HG03457 (cell line): ENCODE data around the gene MGAT5B.
"Not testable (repeated sequence)": the region's sequence is repeated elsewhere in the genome, so short reads cannot be mapped to it uniquely, and the experiment has no call there.

ENCODE experiments used
- ATAC-seq: cut with Tn5 transposase; IDR thresholded peaks from one replicate; pipeline ENCODE4 v1.9.1; 2021; ENCODE audit warnings: moderate number of reproducible peaks; ENCODE audit not compliant: unreplicated experiment

The MGAT5B gene

DNA sequence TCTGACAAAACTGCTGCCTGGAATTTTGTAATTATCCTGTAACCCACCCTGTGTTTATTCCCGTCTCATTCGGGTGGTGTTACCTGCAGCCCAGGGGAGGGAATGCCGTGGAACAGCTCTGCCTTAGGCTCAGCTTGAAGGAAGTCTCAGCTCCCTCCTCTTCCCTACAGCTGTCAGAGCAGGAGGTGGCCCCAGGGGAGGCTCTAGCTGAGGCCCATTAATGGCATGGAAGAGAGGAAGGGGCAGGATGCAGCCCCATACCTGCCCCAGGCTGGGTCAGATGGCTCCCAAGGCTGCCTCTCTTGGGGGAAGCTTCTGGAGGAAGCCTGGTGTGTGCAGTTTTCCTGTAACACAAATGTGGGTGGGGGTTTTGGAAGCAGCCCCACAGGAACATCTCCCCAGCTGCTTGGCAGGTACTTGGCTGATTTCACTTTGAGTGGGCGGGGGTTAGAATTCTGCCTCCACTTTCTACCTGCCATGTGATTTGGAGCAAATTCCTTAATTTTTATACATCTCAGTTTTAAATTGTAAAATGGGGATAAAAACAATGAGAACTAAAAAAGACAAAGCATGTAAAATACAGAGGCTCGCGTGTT is 103.9 kb downstream of the MGAT5B start:
- no peak for ATAC-seq

DNA sequence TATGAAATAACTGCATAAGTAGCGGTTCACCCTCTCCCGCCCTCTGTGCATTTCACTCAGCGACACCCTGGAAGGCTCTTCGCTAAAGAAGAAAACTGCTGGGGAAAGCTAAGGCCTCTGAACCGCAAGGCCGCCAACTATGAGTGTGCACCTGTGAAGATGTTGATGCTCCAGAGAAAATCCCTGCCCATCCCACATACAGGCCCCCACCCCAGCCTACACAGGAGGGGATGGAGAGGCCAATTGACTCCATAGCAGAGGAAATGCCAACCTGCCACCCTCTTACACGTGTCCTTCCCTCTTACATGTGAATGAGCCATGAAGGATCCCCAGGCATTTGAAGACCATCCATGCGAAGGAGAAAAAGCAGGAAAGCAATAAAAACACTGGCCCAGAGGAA is 104.8 kb downstream of the MGAT5B start:
- no peak for ATAC-seq

DNA sequence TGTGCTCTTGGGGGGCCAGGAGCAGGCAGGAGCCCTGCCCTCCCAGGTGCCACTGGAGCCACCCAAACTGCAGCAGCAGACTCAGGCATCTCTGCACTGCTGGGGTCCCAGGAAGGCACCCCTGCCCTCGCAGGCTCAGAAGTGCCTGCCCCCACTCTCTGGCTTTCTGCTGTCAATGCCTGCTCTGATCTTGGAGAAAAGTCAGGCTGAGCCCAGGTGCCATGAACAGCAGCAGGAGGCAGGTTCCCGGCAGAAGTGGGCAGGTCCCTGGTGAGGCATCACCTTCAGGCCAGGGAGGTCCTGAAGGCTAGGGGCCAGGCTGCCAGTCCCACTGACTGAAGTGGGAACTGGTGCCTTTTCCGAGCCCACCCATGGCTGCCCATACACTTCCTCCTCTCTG is 106.5 kb downstream of the MGAT5B start:
- no peak for ATAC-seq

DNA sequence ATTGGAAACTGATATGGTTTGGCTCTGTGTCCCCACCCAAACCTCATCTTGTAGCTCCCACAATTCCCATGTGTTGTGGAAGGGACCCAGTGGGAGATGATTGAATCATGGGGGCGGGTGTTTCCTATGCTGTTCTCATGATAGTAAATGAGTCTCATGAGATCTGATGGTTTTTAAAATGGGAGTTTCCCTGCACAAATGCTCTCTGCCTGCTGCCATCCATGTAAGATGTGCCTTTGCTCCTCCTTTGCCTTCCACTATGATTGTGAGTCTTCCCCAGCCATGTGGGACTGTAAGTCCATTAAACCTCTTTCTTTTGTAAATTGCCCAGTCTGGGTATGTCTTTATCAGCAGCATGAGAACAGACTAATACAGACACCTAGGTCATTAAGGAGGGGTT is 109.8 kb downstream of the MGAT5B start:
- not testable (repeated sequence) for ATAC-seq

DNA sequence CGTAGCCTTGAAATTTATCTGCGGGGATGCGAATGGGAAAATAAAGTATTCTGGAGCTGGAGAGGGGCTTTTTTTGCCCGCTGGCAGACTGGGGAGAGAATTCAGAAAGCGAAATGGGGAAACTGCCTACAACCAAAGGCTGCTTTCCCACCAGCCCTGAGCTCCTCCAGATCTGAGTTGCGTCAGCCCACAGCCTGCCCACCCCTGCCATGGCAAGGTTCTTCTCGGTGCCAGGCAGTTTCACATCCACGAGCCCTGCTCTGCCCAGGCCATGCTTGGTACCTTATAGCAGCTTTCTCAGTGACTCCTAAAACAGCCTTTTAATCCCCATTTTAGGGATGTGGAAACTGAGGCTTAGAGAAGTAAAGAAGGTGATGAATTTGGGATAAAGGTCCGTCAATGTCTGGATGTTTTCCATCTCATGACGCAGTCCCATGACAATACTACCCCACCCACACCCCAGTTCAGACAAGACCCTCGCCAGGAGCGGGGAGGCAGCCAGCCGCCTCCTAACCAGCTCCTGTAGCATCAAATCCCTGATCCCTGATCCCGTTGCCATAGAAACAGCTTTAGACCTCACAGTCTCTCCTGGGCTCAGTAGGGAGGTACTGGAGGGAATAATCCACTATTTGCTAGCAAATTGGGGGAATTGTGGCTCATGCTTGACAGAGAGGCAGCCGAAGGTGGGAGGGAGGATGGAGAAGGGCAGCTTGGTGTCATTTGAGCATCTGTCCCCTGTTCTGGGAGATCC is 113.5 kb downstream of the MGAT5B start:
- no peak for ATAC-seq

DNA sequence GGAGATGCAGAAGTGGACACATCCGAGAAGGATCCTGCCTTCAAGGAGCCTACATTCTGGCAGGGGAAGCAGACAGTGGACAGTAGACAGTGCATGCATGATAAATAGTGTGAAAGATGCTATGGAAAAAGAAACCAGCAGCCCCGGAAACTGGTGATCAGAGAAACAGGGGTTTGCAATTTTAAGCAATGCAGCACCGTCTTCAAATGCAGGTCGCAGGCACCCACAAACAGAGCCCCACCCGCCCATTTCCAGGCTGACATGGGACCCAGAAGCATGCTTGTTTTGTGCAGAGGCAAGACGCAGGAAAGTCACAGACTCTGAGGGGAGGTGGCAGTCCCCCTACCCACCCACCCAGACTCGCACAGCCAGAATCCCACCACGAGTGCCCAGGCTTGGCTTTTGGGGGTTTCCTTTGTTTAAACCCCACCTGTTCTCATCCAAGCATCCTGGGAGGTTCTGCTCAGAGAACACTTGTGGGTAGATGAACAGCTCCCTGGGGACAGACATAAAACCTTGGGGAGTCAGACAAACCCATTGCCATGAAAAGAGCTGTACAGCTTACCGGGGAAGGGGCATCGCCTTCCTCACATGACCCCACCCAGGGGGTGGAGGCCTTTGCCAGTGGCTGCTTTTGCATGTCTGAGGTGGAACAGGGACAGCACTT is 114.3 kb downstream of the MGAT5B start:
- ATAC-seq: no peak

DNA sequence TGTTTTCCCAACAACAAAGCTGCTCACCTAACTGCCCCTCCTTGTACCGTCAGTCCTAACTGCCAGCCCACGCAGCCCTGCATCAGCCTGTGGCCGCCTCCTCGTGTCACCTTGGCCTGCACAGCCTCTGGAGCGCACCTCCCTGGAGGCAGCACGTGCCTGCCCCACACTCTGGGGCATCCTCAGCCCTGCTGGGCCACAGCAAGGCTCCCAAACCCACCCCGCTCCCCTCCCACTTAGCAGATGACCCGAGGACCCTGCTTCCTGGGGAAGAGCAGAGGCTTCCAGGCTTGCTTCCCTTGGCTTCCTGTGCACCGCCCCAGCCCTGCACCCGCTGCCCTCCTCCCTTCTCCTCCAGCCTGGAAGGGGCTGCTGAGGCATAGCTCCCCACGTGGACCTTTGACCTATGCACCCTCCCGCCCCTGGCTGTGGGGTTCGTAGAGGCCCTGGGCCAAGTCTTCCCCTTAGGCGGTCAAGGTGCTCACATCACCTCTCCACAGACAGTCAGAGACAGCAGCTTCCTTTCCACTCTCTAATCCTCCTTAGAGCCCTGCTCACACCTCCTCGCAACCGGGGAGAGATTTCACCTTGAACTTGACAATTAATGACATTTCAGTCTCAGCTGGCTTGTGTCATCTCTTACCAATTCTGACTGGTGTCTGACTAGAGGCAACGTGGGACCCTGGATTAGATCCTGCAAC is 115.0 kb downstream of the MGAT5B start:
- no peak for ATAC-seq

DNA sequence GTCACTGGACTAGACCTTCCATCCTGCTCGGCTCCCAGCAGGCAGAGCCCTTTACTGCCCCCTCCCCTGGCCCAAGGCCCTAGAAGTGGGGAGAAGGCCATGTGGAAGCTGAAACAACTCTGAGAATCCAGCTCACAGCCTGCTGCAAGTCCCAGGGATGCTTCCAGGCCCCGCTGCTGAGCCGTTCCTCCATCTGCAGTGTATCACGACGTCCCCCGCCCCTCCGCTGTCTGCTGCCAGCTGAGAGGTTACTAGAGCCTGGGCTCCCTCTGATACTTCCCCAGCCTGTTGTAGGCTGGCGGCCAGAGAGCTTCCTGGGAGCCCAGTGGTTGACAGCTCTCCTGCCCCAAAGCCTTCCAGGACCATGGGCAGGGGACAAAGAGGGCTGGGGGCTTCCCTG is 118.2 kb downstream of the MGAT5B start:
- no peak for ATAC-seq

DNA sequence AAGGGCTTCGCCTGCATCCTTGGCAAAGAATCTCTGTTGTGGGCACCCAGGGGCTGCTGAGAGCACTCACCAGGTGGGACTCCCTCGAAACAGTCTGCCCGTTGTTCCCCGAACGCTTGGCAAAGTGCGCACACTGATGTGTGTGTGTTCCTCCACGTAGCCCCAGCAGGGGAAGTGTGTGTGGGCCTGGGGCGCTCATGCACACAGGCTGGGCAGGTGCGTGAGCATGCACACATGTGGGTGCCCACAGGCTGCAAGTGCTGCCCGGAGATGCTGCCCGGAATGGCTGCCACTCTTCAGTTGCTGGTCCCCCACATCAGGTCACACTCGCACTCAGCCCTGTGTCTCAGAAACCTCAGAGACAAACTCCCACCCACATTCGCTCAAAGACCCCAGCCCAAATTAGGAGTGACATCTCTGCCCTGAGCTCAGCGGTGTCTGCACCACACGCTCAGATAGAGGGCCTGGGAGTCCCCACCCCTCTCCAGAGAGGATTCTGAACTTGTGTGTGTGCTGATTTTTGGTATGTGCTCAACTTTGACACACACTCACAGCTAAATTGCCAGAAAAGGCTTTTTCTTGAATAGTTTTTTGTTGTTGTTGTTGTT is 119.4 kb downstream of the MGAT5B start:
- no peak for ATAC-seq

DNA sequence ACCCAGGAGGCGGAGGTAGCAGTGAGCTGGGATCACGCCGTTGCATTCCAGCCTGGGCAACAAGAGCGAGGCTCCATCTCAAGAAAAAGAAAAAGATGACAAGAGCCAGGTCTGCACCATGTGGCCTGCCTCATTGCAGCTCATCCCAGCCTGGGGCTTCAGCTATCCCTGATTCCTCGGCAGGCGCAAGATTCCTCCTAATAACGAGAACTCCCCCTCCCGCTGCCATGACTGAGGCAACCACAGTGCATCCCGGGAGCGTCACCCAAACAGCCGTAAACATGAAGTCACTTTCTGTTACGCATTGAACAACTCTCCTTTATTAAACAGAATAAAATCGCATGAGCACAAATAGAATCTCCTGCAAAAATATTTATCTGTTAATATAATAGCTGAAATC is 120.6 kb downstream of the MGAT5B start:
- ATAC-seq: no peak

DNA sequence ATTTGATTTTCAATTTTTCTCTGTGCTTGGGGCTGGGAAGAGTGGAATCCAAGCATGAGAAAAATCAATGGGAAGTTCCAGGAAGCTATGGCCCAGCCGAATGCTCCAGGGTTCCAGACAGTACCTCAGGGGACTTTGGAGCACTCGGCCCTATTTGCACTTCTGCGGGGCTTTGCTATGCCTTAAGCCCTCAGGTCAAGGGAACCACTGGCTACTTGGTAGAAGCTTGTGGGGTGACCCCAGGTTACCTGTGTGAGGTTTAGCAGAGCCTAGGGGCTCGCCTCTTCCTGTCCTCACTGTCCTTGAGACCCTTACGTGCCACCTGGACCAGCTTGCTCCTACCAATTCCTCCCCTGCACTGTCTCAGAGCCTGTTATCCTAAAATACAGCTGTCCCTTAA is 121.3 kb downstream of the MGAT5B start:
- ATAC-seq: no peak

DNA sequence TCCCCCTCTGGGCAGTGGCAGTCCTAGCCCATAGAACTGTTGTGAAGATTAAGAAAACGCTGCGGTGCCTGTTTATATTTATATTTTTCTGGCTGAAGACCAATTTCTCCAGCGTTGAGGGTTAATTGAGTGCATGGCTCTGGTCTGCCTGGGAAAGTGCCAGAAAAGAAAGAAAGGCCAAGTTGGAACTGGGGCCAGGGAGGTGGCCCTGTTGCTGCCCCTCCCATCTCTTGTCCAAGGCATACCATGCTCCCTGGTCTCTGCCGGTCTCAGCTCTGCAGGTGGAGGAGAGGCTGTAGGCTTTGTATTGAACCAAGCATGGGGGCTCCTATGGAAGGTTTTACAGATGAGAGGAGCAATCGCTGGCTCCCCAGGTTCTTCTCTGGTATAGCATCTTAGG is 124.7 kb downstream of the MGAT5B start:
- no peak for ATAC-seq

DNA sequence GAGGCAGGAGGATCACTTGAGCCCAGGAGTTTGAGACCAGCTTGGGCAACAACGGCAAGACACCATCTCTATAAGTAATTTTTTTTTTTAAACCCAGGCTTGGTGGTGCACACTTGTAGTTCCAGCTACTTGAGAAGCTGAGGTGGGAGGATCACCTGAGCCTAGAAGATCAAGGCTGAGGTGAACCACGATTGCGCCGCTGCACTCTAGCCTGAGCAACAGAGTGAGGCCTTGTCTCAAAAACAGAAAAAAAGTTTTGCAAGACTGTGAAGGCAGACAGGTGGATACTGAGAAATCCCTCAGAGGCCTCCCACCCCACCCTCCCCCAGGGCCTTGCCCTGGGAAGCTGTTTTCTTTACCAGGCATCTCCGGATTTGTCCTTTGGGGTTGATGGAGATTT is 125.4 kb downstream of the MGAT5B start:
- no peak for ATAC-seq

DNA sequence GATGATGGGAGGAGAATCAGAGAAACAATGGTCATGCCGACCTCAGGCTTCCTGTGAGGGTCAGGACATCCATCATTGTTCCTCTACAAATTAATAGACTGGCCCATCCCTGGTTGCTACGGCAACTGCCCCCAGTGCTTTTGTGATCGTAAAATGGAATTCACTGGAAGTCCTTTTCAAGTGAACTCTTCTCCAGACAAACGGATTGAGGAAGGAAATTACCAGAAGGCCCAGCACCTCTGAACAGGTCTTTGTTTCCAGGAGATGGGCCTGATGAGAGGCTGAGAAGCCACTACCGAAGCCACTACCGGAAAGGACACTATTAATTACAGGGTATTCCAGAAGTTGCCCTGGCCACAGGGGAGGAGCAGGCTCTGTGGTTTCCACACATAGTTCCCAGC is 126.0 kb downstream of the MGAT5B start:
- no peak for ATAC-seq

DNA sequence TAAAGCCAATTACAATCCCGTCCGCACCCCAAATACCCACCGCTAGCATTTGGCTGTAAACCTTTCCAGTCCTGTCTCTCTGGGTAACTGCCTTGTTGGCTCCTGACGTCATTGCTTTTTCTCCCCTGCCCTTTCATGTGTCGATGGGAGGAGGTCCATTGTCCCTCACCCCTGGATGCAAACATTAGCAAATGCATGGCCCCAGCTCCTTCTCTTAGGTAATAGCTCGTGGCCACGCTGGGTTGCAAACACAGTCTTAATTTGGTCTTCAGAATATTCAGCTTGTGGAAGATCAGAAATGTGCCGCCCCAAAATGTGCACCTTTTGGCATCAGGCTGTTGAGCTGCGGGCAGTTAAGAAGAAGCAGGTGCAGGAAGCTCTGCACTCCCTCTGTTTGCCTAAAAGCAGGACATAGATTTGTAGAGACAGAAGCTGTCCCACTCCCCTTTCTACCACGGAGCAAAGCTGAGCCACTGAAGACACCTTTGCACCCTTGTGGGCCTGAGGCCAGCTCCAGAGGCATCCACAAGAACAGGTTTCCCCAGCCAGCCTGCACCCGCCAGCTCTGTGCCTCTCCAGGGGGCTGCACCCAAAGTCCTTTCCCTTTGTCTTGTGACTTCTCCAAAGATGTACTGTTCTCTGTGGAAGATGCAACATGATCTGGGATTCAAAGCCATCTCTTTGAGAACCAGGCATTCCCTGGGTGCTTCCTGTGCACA is 127.3 kb downstream of the MGAT5B start:
- ATAC-seq: no peak

DNA sequence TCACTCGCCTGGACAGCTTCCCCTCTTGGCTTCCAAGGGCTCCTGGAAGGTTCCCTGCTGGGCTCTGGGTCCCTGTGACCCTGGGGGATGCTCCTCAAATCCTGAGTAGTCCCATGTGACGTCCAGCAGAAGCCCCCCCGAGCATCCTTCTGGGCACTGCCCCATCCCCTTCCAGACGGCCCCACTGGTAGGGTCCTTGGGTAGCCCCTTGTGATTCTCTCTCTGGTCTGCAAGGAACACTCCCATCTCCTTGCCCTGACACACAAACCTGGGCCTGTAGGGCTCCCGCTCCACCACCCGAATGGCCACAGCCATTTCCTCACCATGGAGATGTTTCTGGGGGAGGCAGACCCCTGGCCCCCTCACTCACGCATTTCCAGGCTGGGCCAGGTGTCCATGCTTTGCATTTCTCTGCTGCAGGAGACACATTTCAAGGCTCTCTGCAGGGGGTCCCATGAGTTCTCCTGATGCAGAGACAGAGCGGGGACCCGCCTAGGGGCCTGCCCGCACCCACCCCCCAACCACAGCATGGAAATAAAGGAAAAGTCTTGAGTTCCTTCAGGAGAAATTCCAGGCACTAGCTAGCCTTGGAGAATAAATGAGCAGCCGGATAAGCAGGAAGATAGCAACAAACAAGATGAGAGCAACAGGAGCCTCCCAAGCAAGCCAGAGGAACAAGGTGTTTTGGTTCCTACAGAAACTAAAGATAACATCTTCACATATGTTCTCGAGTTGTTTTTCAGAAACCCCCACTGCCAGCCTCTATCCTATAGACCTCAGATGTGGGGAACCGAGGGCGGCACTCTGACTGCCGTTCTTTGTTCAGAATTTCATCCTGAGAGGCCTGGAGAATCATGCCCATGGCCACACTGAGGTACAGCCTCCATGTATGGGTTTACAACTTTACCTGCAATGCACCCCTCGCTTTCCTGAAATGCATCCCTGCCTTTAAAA is 128.8 kb downstream of the MGAT5B start:
- no peak for ATAC-seq

DNA sequence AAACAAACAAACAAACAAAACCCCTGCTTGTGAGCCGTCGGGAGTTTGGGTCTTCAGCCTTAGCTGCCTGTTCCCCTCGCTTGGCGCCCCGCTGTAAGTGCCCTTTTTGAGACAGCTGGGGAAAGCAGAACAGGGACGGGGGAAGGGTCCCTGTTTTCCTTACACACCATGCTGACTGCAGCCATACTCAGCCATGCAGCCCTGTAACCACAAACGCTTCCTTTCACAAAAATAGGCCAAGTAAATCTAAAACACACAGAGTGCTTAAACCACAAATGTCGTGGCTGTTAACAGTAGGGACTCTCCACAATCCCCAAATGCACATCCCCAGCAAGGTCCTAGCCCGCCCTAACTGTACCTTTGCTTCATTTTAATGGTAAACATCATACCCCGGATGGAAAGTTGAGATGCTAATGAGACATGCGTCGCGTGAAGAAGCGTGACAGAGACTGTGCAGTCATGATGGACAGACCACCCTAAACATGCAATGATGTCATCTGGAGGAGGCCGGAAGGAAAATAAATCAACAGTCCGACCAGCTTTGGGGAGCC is 129.9 kb downstream of the MGAT5B start:
- ATAC-seq: no peak

DNA sequence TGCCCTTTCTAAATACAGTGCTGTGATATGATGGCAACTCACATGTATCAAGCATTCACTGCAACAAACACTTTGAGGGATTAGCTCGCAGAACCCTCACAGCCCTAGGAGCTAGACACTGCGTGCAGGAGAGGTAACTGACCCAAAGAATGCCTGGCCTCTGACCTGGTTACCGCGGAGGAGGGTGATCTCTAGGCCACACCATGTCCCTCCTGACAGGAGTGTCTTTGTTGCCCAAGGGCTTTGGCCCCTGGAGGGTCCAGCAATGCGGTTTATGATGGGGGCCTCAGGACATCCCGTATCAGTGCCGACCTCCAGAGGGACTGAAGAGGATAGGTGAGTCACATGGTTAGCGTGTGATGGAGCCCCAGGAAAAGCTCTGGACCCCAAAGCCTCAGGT is 130.6 kb downstream of the MGAT5B start:
- ATAC-seq: no peak
